Activated CD8-positive, alpha-beta memory T cell treated with anti-CD3 and anti-CD28 coated beads, Interleukin-2, amount 50 U/mL, for 1 hour (primary cell): ENCODE results near the gene VWDE.
"Not testable (repeated sequence)": the region's sequence is repeated elsewhere in the genome, so short reads cannot be mapped to it uniquely, and the experiment has no call there.

Experiments used
- DNase-seq: peaks from one replicate; pipeline ENCODE4 v3.0.0-alpha.2; 2020; ENCODE audit errors: extremely low read depth

The VWDE gene

DNA sequence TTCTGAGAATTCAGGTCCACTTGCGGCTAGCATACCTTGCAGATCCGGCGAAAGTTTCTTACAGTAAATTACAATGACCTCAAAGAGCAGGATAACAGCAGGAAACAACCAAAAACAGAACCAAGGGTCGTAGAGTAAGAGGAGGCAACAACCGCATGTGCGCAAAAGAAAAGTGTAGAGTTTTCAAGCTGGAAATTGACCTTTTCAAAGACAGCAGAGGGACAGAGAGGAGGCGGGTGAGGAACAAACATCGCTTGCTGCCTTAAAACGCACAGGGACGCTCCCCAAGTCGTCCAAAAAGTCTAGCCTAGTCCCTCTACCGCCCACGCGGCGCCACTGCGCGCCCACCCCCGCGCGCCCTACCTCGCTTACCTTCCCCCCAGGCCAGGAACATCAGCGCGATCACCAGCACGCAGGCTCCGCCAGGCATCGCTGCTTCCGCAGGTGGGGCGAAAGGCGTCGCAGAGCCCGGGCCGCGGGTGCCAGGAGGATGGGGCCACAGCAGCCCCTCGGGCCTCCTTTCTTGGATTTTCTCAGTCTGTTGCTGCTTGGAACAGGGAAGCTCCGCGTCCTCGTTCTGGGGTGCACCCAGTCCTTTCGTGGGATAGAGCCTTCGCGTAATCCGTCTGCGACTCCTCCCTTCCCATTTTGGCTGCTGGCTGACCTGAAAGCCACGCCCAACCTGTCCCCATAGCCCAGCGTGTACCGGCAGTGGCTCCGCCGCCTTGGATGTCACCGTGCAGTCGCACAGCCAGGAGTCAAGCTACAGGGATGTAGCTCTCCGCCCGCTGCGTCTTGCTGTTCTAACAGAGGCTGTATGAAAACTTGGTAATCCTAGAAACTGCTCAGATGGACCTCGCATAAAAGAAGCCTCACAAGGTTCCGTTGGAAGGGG is at the start of gene VWDE:
Gene VWDE (minus strand): TSS at position 579 of the 895 bp plus-strand sequence. CDS start 149 bp downstream, at position 430.
- DNase-seq, result no peak

DNA sequence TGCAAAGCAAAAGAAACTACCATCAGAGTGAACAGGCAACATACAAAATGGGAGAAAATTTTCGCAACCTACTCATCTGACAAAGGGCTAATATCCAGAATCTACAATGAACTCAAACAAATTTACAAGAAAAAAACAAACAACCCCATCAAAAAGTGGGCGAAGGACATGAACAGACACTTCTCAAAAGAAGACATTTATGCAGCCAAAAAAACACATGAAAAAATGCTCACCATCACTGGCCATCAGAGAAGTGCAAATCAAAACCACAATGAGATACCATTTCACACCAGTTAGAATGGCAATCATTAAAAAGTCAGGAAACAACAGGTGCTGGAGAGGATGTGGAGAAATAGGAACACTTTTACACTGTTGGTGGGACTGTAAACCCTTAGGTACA is 49.5 kb upstream of the VWDE start:
- not testable (repeated sequence) for DNase-seq

DNA sequence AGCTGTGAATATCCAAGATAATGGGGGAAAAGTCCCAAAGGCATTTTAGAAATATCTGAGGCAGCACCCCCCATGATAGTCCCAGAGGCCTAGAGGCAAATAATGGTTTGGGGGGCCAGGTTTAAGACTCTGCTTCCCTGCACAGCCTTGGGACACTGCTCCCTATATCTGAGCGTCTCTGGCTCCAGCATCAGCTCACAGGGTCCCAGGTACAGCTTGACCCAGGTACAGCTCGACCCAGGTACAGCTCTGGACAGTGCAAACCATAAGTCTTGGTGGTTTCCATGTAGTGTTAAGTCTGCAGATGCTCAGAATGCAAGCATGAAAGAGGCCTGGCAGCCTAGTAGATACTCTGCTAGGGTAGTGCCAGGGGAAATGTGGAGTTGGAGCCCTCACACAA is 47.0 kb upstream of the VWDE start:
- DNase-seq, result no peak

DNA sequence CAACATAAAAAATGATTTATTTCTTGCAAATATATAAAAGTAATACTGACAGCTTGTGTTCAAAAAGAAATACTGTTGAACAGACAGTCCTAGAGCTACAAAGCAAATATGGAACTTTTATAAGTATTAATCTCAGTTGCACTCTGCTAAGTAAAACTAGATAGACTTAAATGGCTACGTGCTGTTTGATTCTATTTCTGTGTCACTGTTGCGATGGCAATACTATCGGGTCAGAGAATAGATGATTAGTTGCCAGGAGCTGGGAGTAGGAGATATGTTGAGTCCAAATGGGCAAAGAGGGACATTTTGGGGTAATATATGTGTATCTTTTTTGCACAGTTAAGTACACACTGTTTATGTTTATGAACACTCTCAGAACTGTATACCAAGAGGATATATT is 41.1 kb upstream of the VWDE start:
- no peak for DNase-seq

DNA sequence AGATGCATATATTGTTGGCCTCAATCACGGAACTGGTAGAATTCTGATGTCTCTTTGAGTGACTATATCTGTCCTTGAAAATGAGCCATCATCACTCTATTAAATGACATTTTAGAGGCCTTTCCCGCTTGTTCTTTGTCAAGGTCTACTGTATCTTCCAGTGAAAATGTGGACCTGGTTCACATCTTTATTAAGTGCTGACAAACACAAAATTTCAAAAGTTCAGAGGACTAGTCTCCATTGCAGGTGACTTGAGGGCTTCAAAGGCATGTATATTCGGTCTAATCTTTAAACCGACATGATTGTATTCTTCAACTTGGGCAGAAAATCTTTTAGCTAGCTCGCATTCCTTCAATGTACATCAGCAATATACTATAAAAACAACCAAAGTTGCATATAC is 36.6 kb upstream of the VWDE start:
- DNase-seq, result no peak

DNA sequence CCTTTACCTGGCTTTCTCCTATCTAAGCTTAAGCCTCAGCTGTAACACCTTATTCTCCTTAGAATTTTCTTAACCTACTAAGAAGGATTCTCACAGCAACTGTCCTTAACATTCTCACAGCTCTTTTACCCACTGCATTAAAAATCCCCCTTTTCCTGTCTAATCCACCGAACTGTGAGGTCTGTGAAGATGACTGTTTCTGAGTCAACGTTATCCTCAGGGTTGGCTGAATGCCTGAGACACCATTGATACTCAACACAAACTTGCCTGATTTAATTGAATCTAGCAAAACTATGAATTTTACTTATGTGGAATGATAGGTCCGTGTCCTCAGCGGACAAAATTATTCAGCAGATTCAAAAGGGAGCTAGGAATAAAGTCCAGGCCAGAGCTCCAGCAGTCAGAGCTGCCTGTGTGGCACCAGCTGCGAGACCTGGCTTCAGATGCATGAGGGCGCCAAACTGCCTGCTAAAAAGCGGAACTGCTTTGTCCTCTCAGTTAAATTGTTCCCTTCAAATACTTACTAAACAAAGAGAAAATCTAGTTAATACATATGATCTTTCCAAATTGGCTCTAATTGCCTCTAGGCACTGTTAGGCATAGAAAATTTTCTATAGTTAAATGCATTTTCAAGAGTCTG is 33.4 kb upstream of the VWDE start:
- no peak for DNase-seq

DNA sequence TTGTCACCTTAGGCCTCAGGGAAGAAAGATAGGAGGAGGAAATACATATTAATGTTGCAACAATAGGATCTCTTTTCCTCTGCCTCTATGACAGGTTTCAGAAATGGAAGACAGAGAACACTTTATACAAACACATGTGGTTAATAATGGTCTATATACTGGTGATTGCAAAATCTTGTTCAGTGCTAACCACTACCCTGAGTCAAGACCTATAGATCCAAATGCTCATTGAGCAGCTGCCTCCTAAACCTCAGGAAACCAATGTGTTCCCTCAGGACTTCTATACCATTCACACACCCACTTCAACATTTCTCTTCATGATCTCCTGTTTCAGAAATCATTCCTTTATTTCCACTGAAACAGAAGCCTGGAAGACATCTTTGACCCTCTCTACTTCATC is 32.5 kb upstream of the VWDE start:
- no peak for DNase-seq

DNA sequence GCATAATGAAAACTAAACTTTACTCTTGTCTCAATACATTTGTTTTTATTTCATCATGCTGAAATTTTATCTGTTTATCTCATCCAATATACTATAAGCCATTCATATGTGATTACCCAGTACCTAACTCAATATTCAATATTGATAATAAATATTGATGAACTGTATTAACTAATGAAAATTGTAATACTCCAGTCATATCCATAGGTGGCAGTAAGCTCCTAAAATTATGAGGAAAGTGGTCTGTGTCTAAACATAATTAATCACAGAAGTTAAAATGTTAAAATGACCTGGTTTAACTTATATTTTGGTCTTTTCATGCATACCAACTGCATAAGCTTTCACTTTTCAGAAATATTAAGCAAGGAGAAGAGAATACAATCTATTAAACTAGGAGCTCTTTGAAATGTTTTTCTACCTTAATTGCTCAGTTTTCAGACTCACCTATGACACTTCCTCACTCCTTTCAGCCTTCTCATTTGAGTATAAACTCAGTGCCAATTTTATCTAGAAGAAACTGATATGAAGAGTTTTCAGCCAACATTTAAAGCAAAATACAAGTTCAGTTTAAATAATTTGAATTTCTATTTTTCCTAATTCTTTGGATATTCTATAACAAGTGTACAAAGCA is 30.5 kb upstream of the VWDE start:
- DNase-seq, result no peak

DNA sequence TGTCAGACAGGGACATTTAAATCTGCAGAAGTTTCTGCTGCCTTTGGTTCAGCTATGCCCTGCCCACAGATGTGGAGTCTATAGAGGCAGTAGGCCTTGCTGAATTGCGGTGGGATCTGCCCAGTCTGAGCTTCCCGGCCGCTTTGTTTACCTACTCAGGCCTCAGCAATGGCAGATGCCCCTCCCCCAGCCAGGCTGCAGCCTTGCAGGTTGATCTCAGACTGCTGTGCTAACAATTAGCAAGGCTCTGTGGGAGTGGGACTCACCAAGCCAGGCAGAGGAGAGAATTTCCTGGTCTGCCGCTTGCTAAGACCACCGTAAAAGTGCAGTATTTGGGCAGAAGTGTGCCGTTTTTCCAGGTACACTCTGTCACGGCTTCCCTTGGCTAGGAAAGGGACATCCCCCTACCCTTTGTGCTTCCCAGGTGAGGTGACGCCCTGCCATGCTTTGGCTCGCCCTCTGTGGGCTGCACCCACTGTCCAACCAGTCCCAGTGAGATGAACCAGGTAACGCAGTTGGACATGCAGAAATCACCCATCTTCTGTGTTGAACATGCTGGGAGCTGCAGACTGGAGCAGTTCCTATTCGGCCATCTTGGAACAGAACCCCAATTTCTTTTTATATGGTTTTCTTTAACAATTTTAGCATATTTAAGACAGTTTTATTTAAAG is 28.4 kb upstream of the VWDE start:
- DNase-seq, result no peak

DNA sequence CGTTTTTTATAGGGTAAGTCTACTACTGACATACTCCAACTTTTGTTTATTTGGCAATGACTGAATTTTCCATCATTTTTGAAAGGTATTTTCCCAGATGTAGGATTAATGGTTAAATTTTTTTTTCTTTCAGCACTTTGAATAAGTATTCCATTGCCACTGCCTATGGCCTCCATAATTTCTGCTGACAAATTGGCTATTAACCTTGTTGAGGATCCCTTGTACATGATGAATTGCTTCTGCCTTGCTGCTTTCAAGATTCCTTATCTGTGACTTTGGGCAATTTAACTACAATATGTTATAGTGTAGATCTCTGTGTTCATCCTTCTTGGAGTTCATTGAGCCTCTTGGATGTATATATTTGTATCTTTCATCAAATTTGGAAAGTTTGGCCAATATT is 21.6 kb upstream of the VWDE start:
- no peak for DNase-seq

DNA sequence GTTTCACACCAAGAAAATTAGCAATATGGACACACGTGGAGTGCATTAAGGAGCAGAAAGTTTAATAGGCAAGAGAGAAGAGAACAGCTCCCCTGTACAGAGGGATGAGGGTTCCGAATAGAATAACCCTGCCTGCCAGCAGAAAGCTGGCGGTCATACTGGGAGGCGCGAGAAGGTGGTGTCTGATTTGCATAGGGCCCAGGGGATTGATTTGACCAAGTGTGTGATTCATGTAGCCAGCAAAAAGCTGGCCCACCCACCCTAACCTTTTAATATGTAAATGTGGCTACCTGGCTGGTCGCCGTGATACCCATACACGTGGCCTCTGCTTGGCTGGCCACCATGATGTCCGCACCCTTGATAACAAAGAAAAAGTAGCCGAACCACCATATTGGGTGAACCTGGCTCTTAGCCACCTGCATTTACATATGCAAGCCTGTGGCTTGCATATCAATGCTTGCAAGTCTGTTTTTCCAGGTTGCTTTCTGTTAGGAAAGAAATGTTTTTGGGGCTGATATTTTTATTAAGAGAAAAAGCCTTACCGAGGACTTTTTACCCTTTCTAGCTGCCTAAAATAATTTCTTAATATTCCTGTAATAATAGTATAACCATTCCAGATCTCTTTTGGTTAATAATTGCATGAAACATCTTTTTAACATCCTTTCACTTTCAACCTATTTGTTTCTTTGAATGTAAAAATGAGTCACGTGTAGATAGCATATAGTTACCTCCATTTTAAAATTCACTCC is 20.5 kb upstream of the VWDE start:
- no peak for DNase-seq

DNA sequence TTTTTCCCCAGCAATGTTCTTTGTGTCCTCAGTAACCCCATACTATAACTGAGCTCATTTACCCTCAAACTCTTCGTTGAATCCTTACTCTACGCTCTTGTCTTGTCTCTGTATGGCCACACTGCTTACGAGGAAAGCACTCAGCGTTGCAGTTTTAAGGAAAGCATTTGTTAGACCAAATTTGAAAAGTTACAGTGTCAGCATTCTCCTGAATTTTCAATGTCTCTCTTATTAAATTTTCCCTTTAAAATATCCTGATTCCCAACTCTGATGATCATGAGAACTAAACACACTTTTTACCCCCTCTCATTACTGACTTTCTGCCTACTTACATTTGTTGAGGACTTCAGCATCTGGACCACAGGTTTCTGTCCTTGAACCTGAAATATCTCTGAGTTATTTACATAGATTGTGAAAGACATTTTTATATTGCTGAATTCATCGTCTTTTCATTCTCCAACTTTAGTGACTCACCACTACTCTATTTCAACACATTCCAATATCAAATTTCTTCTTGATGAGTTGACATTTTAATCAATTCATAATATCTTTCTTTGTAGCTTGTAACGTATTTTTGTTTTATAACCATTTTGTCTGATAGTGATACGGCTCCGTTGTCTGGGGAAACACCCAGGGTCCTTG is 19.8 kb upstream of the VWDE start:
- DNase-seq, result no peak

DNA sequence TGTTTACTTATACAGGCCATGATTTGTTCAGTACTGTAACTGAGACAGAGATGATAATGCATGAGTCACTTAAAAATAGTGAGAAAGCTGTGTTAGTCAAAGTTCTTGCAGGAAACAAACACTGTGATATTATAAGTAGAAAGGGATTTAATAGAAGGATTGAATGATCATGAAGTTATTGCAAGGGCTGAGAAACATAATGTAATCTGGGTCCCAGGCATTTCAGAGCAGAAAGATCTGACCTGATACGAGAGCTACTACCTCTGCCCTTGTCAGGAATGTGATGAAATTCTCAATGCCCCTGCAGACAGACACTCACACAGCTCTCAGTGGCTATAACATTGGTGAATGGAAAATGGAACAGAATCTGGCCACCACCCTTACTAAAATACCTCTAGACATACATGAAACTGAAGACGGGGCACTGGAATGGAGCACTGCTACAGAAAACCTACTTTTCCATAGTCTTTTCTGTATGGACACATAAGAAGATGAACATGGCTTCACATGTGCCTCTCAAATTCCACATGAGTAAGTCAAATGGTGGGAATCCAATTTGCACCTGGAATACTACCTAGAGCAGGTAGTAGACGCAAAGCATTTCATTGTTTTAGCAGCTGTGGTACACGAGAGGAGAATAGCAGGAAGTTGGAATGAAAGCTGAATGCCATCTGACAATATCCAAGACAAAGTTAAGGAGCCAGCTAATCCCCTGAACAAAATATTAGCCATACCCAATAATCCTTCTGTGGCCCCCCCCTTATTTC is 19.1 kb upstream of the VWDE start:
- no peak for DNase-seq

DNA sequence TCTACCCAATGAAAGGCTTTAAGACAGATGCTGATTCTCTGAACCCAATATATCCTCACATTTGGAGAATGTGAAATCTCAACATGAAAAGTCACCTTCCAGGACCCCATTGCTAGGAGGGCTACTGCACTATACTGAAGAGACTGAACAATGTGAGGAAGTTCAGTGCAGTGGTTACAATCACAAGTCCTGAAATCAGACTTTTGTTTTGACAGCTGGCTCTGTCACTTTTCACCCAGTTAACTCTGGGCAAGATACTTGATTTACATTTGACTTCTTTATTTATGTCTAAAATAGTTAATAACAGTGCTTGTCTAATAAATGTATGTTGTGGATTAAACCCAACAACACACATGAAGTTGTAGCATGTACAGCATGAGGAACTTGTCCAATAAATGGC is 14.8 kb upstream of the VWDE start:
- DNase-seq, result no peak

DNA sequence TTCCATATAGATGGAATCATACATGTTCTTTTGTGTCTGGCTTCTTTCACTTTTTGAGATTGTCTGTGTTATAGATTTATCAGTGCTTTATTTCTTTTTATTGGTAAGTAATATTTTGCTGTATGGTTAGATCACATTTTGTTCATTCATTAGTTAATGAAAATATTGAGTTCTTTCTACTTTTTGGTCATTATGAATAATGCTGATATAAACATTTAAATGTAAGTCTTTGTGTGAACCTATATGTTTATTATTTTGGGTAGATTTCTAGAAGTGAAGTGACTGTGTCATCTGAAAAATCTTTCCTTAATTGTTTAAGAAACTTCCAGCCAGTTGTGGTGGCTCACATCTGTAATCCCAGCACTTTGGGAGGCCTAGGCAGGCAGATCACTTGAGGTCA is 11.4 kb upstream of the VWDE start:
- no peak for DNase-seq

DNA sequence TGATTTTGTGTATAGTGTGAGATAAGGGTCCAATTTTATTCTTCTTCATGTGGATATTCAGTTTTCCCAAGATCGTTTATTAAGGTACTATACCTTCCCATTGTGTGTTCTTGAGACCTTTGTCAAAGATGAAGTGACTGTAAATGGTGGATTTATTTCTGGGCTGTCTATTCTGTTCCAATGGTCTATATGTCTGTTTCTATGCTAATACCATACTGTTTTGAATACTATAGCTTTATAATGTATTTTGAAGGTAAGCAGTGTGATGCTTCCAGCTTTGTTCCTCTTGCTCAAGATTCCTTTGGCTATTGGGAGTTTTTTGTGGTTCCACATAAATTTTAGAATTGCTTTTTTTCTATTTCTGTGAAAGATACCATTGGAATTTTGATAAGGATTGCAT is 8.7 kb upstream of the VWDE start:
- no peak for DNase-seq

DNA sequence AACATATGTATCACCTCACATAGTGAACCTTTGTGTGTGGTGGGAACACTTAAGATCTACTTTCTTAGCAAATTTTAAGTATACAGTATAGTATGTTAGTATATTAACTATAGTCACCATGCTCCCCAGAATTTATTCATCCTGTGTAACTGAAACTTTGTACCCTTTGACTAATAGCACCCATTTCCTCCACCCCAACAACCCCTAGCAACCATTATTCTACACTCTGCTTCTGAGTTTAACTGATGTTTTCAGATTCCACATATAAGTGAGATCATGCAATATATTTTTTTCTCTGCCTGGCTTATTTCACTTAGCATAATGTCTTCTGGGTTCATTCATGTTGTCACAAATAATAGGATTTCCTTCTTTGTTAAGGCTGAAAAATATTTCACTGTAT is 6.9 kb upstream of the VWDE start:
- no peak for DNase-seq

DNA sequence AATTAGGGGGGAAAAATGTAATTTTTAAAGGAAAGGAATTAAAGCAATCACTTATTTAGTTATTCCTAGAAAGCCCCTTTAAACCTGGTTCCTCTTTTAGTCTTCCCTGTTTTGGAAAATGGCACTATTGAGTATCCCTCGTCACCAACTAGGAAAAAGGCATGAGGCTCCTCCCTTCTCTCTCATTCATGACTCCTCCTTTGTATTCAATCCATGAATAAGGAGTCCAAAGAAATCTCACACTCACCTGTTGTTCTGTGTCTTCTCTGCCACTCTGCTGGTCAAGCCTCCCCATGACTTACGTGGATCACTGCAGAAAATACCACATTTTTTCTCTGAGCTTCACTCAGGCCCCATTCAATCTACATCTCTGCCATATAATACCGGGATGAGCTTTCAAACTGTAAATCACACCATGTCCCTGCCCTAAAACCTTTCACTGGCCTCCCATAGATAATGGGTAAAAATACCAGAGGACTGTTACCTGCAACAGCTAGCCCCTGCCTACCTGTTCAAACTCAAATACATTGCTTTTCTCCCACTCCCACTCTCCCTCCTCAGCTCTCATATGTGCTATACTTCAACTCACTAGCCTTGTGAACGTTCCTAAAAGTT is 5.5 kb upstream of the VWDE start:
- DNase-seq, result no peak

DNA sequence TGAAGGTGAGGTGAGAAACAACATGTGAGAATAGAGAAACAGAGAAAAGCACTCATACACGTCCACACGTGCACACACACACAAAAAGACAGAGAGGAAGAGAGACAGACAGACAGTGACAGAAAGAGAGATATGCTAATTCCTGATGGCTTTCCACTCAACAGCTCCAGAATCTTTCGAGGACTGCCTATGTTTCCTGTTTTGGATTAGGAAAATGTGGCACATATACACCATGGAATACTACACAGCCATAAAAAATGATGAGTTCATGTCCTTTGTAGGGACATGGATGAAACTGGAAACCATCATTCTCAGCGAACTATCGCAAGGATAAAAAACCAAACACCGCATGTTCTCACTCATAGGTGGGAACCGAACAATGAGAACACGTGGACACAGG is 4.0 kb upstream of the VWDE start:
- not testable (repeated sequence) for DNase-seq

DNA sequence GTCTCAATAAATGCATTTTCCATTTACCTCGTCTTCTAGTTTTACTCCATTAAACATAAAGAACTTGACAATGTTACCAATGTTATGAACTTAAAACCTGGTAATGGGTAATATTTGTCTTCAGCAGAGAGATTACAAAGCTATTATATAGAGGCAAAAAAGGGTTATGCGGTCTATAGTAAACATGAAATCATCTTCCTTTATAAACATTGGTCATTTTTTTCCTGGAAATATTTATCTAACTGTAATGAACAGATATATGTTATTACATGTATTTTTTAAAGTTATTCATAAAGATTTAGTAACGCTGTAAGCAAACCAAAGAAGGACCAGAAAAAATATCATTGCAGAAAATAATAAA is 1.3 kb downstream of the VWDE start:
- DNase-seq, result no peak
